Measurements from ENCODE around the gene SEMA6A. TPM values are rescaled to one million over a fixed set of nuclear protein-coding genes. Genes with fewer than 3 reads are reported as not detected.

The SEMA6A gene
- polyA plus RNA-seq, 1 of the 3 experiments (the other 2 are of a cell fraction): 0.18 TPM

DNA sequence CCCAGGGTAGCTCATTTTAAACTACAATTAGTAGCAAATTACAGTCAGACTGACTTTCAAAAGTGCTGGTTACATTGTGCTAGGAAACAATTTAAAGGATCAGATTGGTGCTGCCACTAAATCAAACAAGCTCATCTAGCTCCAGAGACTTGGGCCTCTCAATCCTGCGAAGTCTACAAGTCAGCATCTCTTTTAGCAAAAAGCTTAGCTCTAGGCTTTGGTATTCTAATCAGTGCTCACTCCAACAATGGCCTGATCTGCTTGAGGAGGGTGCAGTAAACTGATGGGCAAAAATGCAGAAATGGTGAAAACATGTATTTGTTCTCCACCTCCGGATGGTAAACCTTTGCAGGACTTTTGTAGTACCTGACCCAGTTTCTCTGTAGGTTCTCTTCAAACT is 47.0 kb upstream of the SEMA6A start:
- WGBS (ENCODE audit: low lambda C conversion rate): 21% methylated on average over 2 of the region's 2 CpGs
- no peaks in the 10 kb centered on the region for H4K20me1 ChIP-seq (ENCODE audit: insufficient read depth)
- no peak overlapping the region for H3K4me2 ChIP-seq
- no peaks in the 10 kb centered on the region for H3K79me2 ChIP-seq (ENCODE audit: insufficient read depth)
- H3K36me3 ChIP-seq (replicated peaks in 1 of 2; ENCODE audit: control insufficient read depth in 1 of 2, insufficient read depth in 2 of 2, low read length in 1 of 2): no peaks in the 10 kb centered on the region
- DNase-seq: no peak
- no peaks in the 10 kb centered on the region for H3K9me3 ChIP-seq
- H3K4me1 ChIP-seq (ENCODE audit: control insufficient read depth in 1 of 2, insufficient read depth in 2 of 2, low read depth in 1 of 2, low read length in 1 of 2): no peaks in the 10 kb centered on the region
- H3K27ac ChIP-seq (ENCODE audit: low read depth in 2 of 2, low read length in 1 of 2): no peak overlapping the region
- no peak overlapping the region for H2AFZ ChIP-seq (ENCODE audit: low read depth)
- ChIA-PET CTCF (no interaction called here), POLR2A (no interaction called here)
- H3K9ac ChIP-seq: no peak overlapping the region
- TF ChIP-seq RCOR1 (IDR thresholded peaks at IDR 0.05; ENCODE audit: low read length): no peak
- no peak for TF ChIP-seq GATA2 (CRISPR knock-in tag; IDR thresholded peaks at IDR 0.05)
- TF ChIP-seq, protein P1, sequence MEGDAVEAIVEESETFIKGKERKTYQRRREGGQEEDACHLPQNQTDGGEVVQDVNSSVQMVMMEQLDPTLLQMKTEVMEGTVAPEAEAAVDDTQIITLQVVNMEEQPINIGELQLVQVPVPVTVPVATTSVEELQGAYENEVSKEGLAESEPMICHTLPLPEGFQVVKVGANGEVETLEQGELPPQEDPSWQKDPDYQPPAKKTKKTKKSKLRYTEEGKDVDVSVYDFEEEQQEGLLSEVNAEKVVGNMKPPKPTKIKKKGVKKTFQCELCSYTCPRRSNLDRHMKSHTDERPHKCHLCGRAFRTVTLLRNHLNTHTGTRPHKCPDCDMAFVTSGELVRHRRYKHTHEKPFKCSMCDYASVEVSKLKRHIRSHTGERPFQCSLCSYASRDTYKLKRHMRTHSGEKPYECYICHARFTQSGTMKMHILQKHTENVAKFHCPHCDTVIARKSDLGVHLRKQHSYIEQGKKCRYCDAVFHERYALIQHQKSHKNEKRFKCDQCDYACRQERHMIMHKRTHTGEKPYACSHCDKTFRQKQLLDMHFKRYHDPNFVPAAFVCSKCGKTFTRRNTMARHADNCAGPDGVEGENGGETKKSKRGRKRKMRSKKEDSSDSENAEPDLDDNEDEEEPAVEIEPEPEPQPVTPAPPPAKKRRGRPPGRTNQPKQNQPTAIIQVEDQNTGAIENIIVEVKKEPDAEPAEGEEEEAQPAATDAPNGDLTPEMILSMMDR (IDR thresholded peaks at IDR 0.05): no peak
- no peak for TF ChIP-seq YY1 (IDR thresholded peaks at IDR 0.05; ENCODE audit: low read depth)
- TF ChIP-seq, protein P2, sequence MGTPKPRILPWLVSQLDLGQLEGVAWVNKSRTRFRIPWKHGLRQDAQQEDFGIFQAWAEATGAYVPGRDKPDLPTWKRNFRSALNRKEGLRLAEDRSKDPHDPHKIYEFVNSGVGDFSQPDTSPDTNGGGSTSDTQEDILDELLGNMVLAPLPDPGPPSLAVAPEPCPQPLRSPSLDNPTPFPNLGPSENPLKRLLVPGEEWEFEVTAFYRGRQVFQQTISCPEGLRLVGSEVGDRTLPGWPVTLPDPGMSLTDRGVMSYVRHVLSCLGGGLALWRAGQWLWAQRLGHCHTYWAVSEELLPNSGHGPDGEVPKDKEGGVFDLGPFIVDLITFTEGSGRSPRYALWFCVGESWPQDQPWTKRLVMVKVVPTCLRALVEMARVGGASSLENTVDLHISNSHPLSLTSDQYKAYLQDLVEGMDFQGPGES (IDR thresholded peaks at IDR 0.05; ENCODE audit: low read depth, low read length): no peak
- no peak for TF ChIP-seq EZH2phosphoT487 (IDR thresholded peaks at IDR 0.05; ENCODE audit: borderline replicate concordance, low read depth)
- TF ChIP-seq, protein P3, sequence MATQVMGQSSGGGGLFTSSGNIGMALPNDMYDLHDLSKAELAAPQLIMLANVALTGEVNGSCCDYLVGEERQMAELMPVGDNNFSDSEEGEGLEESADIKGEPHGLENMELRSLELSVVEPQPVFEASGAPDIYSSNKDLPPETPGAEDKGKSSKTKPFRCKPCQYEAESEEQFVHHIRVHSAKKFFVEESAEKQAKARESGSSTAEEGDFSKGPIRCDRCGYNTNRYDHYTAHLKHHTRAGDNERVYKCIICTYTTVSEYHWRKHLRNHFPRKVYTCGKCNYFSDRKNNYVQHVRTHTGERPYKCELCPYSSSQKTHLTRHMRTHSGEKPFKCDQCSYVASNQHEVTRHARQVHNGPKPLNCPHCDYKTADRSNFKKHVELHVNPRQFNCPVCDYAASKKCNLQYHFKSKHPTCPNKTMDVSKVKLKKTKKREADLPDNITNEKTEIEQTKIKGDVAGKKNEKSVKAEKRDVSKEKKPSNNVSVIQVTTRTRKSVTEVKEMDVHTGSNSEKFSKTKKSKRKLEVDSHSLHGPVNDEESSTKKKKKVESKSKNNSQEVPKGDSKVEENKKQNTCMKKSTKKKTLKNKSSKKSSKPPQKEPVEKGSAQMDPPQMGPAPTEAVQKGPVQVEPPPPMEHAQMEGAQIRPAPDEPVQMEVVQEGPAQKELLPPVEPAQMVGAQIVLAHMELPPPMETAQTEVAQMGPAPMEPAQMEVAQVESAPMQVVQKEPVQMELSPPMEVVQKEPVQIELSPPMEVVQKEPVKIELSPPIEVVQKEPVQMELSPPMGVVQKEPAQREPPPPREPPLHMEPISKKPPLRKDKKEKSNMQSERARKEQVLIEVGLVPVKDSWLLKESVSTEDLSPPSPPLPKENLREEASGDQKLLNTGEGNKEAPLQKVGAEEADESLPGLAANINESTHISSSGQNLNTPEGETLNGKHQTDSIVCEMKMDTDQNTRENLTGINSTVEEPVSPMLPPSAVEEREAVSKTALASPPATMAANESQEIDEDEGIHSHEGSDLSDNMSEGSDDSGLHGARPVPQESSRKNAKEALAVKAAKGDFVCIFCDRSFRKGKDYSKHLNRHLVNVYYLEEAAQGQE (IDR thresholded peaks at IDR 0.05; ENCODE audit: low read depth, low read length): no peak
- TF ChIP-seq, protein P4, sequence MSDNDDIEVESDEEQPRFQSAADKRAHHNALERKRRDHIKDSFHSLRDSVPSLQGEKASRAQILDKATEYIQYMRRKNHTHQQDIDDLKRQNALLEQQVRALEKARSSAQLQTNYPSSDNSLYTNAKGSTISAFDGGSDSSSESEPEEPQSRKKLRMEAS (IDR thresholded peaks at IDR 0.05; ENCODE audit: low read depth): no peak
- no peak for TF ChIP-seq RAD21 (IDR thresholded peaks at IDR 0.05; ENCODE audit: low read length)
- TF ChIP-seq JUND (IDR thresholded peaks at IDR 0.05): no peak
- TF ChIP-seq POLR2AphosphoS5 (IDR thresholded peaks at IDR 0.05; ENCODE audit: low read depth, low read length): no peak
- TF ChIP-seq TEAD4 (IDR thresholded peaks at IDR 0.05; ENCODE audit: borderline replicate concordance, insufficient read depth): no peak
- TF ChIP-seq, protein P5, sequence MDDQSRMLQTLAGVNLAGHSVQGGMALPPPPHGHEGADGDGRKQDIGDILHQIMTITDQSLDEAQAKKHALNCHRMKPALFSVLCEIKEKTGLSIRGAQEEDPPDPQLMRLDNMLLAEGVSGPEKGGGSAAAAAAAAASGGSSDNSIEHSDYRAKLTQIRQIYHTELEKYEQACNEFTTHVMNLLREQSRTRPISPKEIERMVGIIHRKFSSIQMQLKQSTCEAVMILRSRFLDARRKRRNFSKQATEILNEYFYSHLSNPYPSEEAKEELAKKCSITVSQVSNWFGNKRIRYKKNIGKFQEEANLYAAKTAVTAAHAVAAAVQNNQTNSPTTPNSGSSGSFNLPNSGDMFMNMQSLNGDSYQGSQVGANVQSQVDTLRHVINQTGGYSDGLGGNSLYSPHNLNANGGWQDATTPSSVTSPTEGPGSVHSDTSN (IDR thresholded peaks at IDR 0.05): no peak
- no peak for TF ChIP-seq GABPA (IDR thresholded peaks at IDR 0.05; ENCODE audit: low read depth)
- TF ChIP-seq, protein P6, sequence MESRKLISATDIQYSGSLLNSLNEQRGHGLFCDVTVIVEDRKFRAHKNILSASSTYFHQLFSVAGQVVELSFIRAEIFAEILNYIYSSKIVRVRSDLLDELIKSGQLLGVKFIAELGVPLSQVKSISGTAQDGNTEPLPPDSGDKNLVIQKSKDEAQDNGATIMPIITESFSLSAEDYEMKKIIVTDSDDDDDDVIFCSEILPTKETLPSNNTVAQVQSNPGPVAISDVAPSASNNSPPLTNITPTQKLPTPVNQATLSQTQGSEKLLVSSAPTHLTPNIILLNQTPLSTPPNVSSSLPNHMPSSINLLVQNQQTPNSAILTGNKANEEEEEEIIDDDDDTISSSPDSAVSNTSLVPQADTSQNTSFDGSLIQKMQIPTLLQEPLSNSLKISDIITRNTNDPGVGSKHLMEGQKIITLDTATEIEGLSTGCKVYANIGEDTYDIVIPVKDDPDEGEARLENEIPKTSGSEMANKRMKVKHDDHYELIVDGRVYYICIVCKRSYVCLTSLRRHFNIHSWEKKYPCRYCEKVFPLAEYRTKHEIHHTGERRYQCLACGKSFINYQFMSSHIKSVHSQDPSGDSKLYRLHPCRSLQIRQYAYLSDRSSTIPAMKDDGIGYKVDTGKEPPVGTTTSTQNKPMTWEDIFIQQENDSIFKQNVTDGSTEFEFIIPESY (IDR thresholded peaks at IDR 0.05; ENCODE audit: borderline replicate concordance, low read depth): no peak
- H3F3A ChIP-seq (replicated peaks; ENCODE audit: insufficient read depth): no peaks in the 10 kb centered on the region
- no peaks in the 10 kb centered on the region for H3K9me2 ChIP-seq
- H3K27me3 ChIP-seq (ENCODE audit: insufficient read depth): no peaks in the 10 kb centered on the region
- no peak overlapping the region for H3K4me3 ChIP-seq (ENCODE audit: low read depth in 2 of 2, low read length in 1 of 2)
